H1 (cell line): Measurements from ENCODE around the gene LIG1. TPM values are rescaled to one million over a fixed set of nuclear protein-coding genes. Genes with fewer than 3 reads are reported as not detected.

Experiments
- CTCF ChIA-PET: fragments of 300-600 bp; sonication (Branson Sonifier 250); formaldehyde crosslinking; loops from one replicate; lab custom pipeline; 2021; ENCODE audit not compliant: partially characterized antibody; lab: Charles Lee
- POLR2A ChIA-PET: fragments of 300-600 bp; sonication (Branson Sonifier 250); formaldehyde crosslinking; loops from one replicate; lab custom pipeline; 2021; ENCODE audit warnings: inconsistent platforms; ENCODE audit not compliant: partially characterized antibody; lab: Charles Lee
- DNase-seq, 2 experiments: peaks; one replicate each; pipeline versions ENCODE4 v3.0.0 to v3.0.0-alpha.2; 2010 to 2022; ENCODE audit warnings: low spot score in 2 of 2, low read depth in 1 of 2, mixed read lengths in 1 of 2
- FAIRE-seq: peaks from 2 replicates; lab custom pipeline; 2011; peaks lifted over from hg19 to GRCh38; lab: Jason Lieb, UNC
- H2AFZ ChIP-seq: 2 replicates; pipeline ENCODE4 v1.8.1; 2012; ENCODE audit warnings: low read length, inconsistent platforms
- H2AK5ac ChIP-seq: 2 replicates; pipeline ENCODE4 v1.6.1; 2013; ENCODE audit warnings: low read depth, low read length
- H2BK120ac ChIP-seq: replicated peaks from 2 replicates; pipeline ENCODE3; 2013; ENCODE audit warnings: low read depth, low read length, inconsistent platforms
- H2BK12ac ChIP-seq: 2 replicates; pipeline ENCODE4 v1.6.1; 2013; ENCODE audit warnings: low read depth, low read length
- H2BK15ac ChIP-seq: 2 replicates; pipeline ENCODE4 v1.6.1; 2013; ENCODE audit warnings: low read length
- H2BK20ac ChIP-seq: 2 replicates; pipeline ENCODE4 v1.6.1; 2013; ENCODE audit warnings: low read length
- H2BK5ac ChIP-seq: 2 replicates; pipeline ENCODE4 v1.6.1; 2013; ENCODE audit warnings: low read depth, low read length
- H3K14ac ChIP-seq: 2 replicates; pipeline ENCODE4 v1.6.1; 2013; ENCODE audit warnings: inconsistent platforms; ENCODE audit not compliant: insufficient read length
- H3K18ac ChIP-seq: 2 replicates; pipeline ENCODE4 v1.6.1; 2013; ENCODE audit warnings: low read length; ENCODE audit errors: extremely low read depth
- H3K23ac ChIP-seq: 2 replicates; pipeline ENCODE4 v1.6.1; 2013; ENCODE audit warnings: inconsistent platforms; ENCODE audit not compliant: insufficient read length
- H3K23me2 ChIP-seq: 2 replicates; pipeline ENCODE4 v1.6.1; 2013; ENCODE audit warnings: low read depth, low read length
- H3K27ac ChIP-seq: 2 replicates; pipeline ENCODE4 v1.6.1; 2011; ENCODE audit warnings: low read depth, low read length, inconsistent platforms
- H3K27me3 ChIP-seq, 4 experiments: replicated peaks in 1 of 4; 1 replicate in 1 of 4; 2 replicates in 3 of 4; pipeline versions ENCODE4 v1.6.1 to v1.8.1; 2011 to 2013; ENCODE audit warnings: low read length in 3 of 4, mild to moderate bottlenecking in 3 of 4, inconsistent platforms in 2 of 4, mixed read lengths in 2 of 4, moderate library complexity in 1 of 4; ENCODE audit not compliant: control insufficient read depth in 3 of 4, insufficient read depth in 3 of 4; ENCODE audit errors: extremely low read depth in 1 of 4
- H3K36me3 ChIP-seq, 4 experiments: 2 replicates each; pipeline versions ENCODE4 v1.6.1 to v1.8.1; 2011 to 2013; ENCODE audit warnings: mild to moderate bottlenecking in 4 of 4, low read length in 3 of 4, moderate library complexity in 2 of 4, control low read depth in 1 of 4, inconsistent platforms in 1 of 4; ENCODE audit not compliant: insufficient read depth in 4 of 4, control insufficient read depth in 2 of 4
- H3K4ac ChIP-seq: replicated peaks from 2 replicates; pipeline ENCODE3; 2013; ENCODE audit warnings: low read length, low read depth, mixed read lengths, inconsistent platforms; ENCODE audit not compliant: insufficient read length
- H3K4me1 ChIP-seq, 4 experiments: replicated peaks in 1 of 4; 1 replicate in 1 of 4; 2 replicates in 3 of 4; pipeline versions ENCODE4 v1.6.1 to v1.8.1; 2011 to 2013; ENCODE audit warnings: low read length in 3 of 4, inconsistent platforms in 2 of 4, mixed read lengths in 1 of 4; ENCODE audit not compliant: insufficient read depth in 4 of 4, control insufficient read depth in 3 of 4
- H3K4me2 ChIP-seq, 2 experiments: 2 replicates each; pipeline versions ENCODE4 v1.6.1 to v1.8.1; 2011 to 2013; ENCODE audit warnings: low read depth in 2 of 2, low read length in 2 of 2, control low read depth in 1 of 2, inconsistent platforms in 1 of 2, mild to moderate bottlenecking in 1 of 2; ENCODE audit not compliant: insufficient read depth in 1 of 2
- H3K4me3 ChIP-seq, 4 experiments: fragments of 200-600, 300-600 bp in 1 of 4; sonication (generic), shearing (Covaris generic), sonication (Bioruptor Twin) in 1 of 4; 2 replicates each; pipeline versions ENCODE4 v1.5.1 to v1.8.1; 2011 to 2016; ENCODE audit warnings: low read length in 4 of 4, low read depth in 3 of 4, control low read depth in 2 of 4, inconsistent platforms in 2 of 4, mild to moderate bottlenecking in 2 of 4, mixed read lengths in 1 of 4, moderate library complexity in 1 of 4; ENCODE audit not compliant: insufficient read depth in 2 of 4; ENCODE audit errors: extremely low read depth in 1 of 4
- H3K56ac ChIP-seq: replicated peaks from 2 replicates; pipeline ENCODE3; 2013; ENCODE audit warnings: low read depth, mild to moderate bottlenecking, mixed read lengths, low read length, inconsistent platforms; ENCODE audit not compliant: insufficient read length
- H3K79me1 ChIP-seq: 2 replicates; pipeline ENCODE4 v1.6.1; 2013; ENCODE audit warnings: low read depth, low read length, control low read depth
- H3K79me2 ChIP-seq, 2 experiments: 2 replicates each; pipeline versions ENCODE4 v1.6.1 to v1.8.1; 2012 to 2013; ENCODE audit warnings: low read length in 2 of 2, mild to moderate bottlenecking in 2 of 2, inconsistent platforms in 1 of 2; ENCODE audit not compliant: insufficient read depth in 2 of 2, control insufficient read depth in 1 of 2
- H3K9ac ChIP-seq, 4 experiments: replicated peaks in 1 of 4; 1 replicate in 1 of 4; 2 replicates in 3 of 4; pipeline versions ENCODE4 v1.6.1 to v1.8.1; 2011 to 2013; ENCODE audit warnings: low read depth in 3 of 4, low read length in 3 of 4, control low read depth in 2 of 4, mild to moderate bottlenecking in 2 of 4, moderate library complexity in 2 of 4, inconsistent platforms in 1 of 4; ENCODE audit errors: extremely low read depth in 1 of 4
- H3K9me3 ChIP-seq, 2 experiments: 2 replicates each; pipeline versions ENCODE4 v1.6.1 to v1.8.1; 2012 to 2013; ENCODE audit warnings: mild to moderate bottlenecking in 2 of 2, moderate library complexity in 2 of 2, control low read depth in 1 of 2, inconsistent platforms in 1 of 2, low read depth in 1 of 2, low read length in 1 of 2, mixed read lengths in 1 of 2; ENCODE audit not compliant: insufficient read depth in 2 of 2
- H4K20me1 ChIP-seq, 2 experiments: replicated peaks in 1 of 2; 2 replicates each; pipeline versions ENCODE3 to v1.8.1; 2011 to 2013; ENCODE audit warnings: inconsistent platforms in 2 of 2, low read length in 2 of 2, mild to moderate bottlenecking in 1 of 2; ENCODE audit not compliant: insufficient read depth in 2 of 2, control insufficient read depth in 1 of 2
- H4K5ac ChIP-seq: 2 replicates; pipeline ENCODE4 v1.6.1; 2013; ENCODE audit warnings: low read length, low read depth, mixed read lengths, inconsistent platforms; ENCODE audit not compliant: insufficient read length
- H4K8ac ChIP-seq: 2 replicates; pipeline ENCODE4 v1.8.0; 2013; ENCODE audit warnings: mild to moderate bottlenecking, moderate library complexity, low read length, inconsistent platforms; ENCODE audit not compliant: insufficient read depth; ENCODE audit errors: extremely low read depth
- H4K91ac ChIP-seq: replicated peaks from 2 replicates; pipeline ENCODE3; 2013; ENCODE audit warnings: low read length, mixed read lengths, inconsistent platforms; ENCODE audit not compliant: insufficient read length
- BRCA1 ChIP-seq: IDR thresholded peaks from 2 replicates; pipeline ENCODE4 v1.6.1; 2012; ENCODE audit warnings: low read depth, low read length, improper control_type of control experiment
- CHD1 ChIP-seq: IDR thresholded peaks from 2 replicates; pipeline ENCODE4 v1.6.1; 2012; ENCODE audit warnings: low read depth, low read length, improper control_type of control experiment
- CTBP2 ChIP-seq: IDR thresholded peaks from 2 replicates; pipeline ENCODE4 v1.7.0; 2011; ENCODE audit warnings: borderline replicate concordance, mild to moderate bottlenecking, moderate library complexity, mixed read lengths, low read length; ENCODE audit not compliant: insufficient read depth, insufficient read length
- NANOG ChIP-seq: IDR thresholded peaks from 2 replicates; pipeline ENCODE4 v1.6.1; 2011; ENCODE audit warnings: low read length, low read depth, mild to moderate bottlenecking, inconsistent platforms; ENCODE audit not compliant: insufficient read depth, poor library complexity, severe bottlenecking
- SP1 ChIP-seq: IDR thresholded peaks from 2 replicates; pipeline ENCODE4 v1.6.1; 2011; ENCODE audit warnings: low read depth, low read length
- TEAD4 ChIP-seq: IDR thresholded peaks from 2 replicates; pipeline ENCODE4 v1.6.1; 2012; ENCODE audit warnings: low read depth, low read length, inconsistent platforms, mixed read lengths
- ZNF274 ChIP-seq: IDR thresholded peaks from 2 replicates; pipeline ENCODE4 v1.7.0; 2012; ENCODE audit warnings: low read length, borderline replicate concordance; ENCODE audit errors: extremely low read depth
- WGBS, 2 experiments: shearing (Covaris generic) in 1 of 2; methylation state at CpG; one replicate each; pipeline versions ENCODE4 v1.1.6 to v1.1.7; 2013 to 2015; ENCODE audit warnings: low lambda C conversion rate in 2 of 2, mixed read lengths in 2 of 2, inconsistent platforms in 1 of 2, low coverage in 1 of 2, missing lambda C conversion rate in 1 of 2; ENCODE audit not compliant: insufficient replicate concordance in 2 of 2, insufficient coverage in 1 of 2, insufficient read length in 1 of 2; ENCODE audit errors: extremely low coverage in 1 of 2, missing lambda C conversion rate in 1 of 2; 5-methylcytosine and 5-hydroxymethylcytosine counted together
- polyA plus RNA-seq, 7 experiments: library from polyadenylated mRNA; depleted of rRNA in 3 of 7; stranded (reverse) in 5 of 7; unstranded in 2 of 7; fragments of >200 nt in 5 of 7; fragments of 200-250 nt in 2 of 7; gene quantifications; 1 replicate in 5 of 7; 2 replicates in 1 of 7; 4 replicates in 1 of 7; pipeline versions ENCODE4 v1.2.1 to v1.2.3, GENCODE V29; 2011 to 2013; ENCODE audit warnings: missing spikeins in 2 of 7, mixed read lengths in 2 of 7
- total RNA-seq: library from RNA; stranded (reverse); fragmentation: NEBNext Ultra II Directional; extraction: Animal tissue kit (Norgen Biotek cat#: 25700); gene quantifications from 2 replicates; pipeline ENCODE4 v1.2.1, GENCODE V29; 2021

Gene LIG1
- total and polyA plus RNA-seq, 2 of the 8 experiments (the other 6 are each of a cell fraction or from before 2014, with no cell fraction given) = 67.6 to 113 TPM

DNA sequence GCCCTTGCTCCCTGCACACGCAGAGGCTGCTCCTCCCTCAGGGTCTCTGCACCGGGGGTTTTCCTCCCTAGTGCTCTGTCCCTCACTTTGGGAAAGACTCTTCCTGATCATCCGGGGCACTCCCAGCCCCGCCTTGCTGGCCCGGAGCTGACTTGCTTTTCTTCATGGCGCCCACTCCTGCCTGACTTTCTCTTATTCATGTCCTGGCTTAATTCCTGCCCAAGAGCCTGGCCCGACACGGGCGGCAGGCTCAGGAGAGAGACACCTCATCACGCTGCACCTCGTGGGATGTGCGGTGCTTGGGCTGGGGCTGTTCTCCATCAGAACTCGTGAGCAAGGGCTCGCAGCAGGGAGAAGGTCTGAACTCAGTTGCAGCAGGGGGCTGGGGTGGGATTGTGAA lies 47.7 kb downstream of the LIG1 start:
- Histone ChIP-seq H3K4me3 (no peak overlapping the region), H3K14ac (no peak overlapping the region), H2BK15ac (no peak overlapping the region), H4K20me1 (no peaks in the 10 kb centered on the region), H4K91ac (no peak overlapping the region), H3K23me2 (no peaks in the 10 kb centered on the region)
- TF ChIP-seq ZNF274 = no peak
- no peak for TF ChIP-seq BRCA1
- no peak for TF ChIP-seq CHD1
- no peak for TF ChIP-seq SP1
- no peak for TF ChIP-seq TEAD4
- no peak for TF ChIP-seq CTBP2
- no peak for TF ChIP-seq NANOG
- TF ChIP-seq, all 59 proteins: peak for 0
- DNase-seq (no peak), FAIRE-seq (no peak)
- H2BK5ac ChIP-seq = no peak overlapping the region
- H3K56ac ChIP-seq = no peak overlapping the region
- ChIA-PET CTCF (interaction anchor here (0.5 to 5.9 kb wide), 7 partner anchors 12 to 159 kb away, joined by 3 to 49 read pairs (median 5); partner anchors contain the start of gene PLA2G4C), POLR2A (interaction anchor here (0.7 to 1.2 kb wide), 2 partner anchors 10 to 32 kb away, joined by 3 read pairs; no protein-coding TSS in a partner anchor)
- H3K23ac ChIP-seq = no peak overlapping the region
- no peak overlapping the region for H3K4ac ChIP-seq
- H3K4me2 ChIP-seq = no peak overlapping the region
- H3K27me3 ChIP-seq = no peaks in the 10 kb centered on the region
- H2BK20ac ChIP-seq = no peak overlapping the region
- H2BK12ac ChIP-seq = no peak overlapping the region
- H3K27ac ChIP-seq = no peak overlapping the region
- H2AFZ ChIP-seq = no peak overlapping the region
- 91% methylated on average over 14 of the region's 14 CpGs; no CpG with 5 or more reads in 1 of the 2 experiments for WGBS, 2 experiments
- H3K4me1 ChIP-seq = no peaks in the 10 kb centered on the region
- H2AK5ac ChIP-seq = no peak overlapping the region
- no peak overlapping the region for H3K18ac ChIP-seq
- no peak overlapping the region for H4K8ac ChIP-seq
- H3K9ac ChIP-seq = no peak overlapping the region
- H3K79me1 ChIP-seq = no peaks in the 10 kb centered on the region
- H4K5ac ChIP-seq = no peak overlapping the region
- no peak overlapping the region for H2BK120ac ChIP-seq
- peaks cover 17 to 62% (median 29%) of the 10 kb centered on the region in 4 experiments for H3K36me3 ChIP-seq
- H3K79me2 ChIP-seq = no peaks in the 10 kb centered on the region
- no peaks in the 10 kb centered on the region for H3K9me3 ChIP-seq
